Tibial nerve (tissue), 4 donors: ENCODE measurements around the gene SRXN1. TPM values are rescaled to one million over a fixed set of nuclear protein-coding genes. Genes with fewer than 3 reads are reported as not detected.

Experiments
- DNase-seq, 2 donors: peaks; one replicate each; pipeline ENCODE4 v3.0.0-alpha.2; 2019; ENCODE audit warnings: low spot score in 2 of 2
- H3K27ac ChIP-seq, 4 donors: fragments of 200-600 bp; sonication (generic) in 3 of 4; one replicate each; pipeline ENCODE4 v1.5.1; 2017 to 2019; ENCODE audit warnings: mild to moderate bottlenecking in 1 of 4
- H3K27me3 ChIP-seq, 2 donors: fragments of 200-600 bp; sonication (generic) in 1 of 2; one replicate each; pipeline versions ENCODE4 v1.5.1 to v1.6.0; 2017 to 2019
- H3K36me3 ChIP-seq, 3 donors: fragments of 200-600 bp; sonication (generic); one replicate each; pipeline ENCODE4 v1.5.1; 2018 to 2019
- H3K4me1 ChIP-seq, 4 donors: fragments of 200-600 bp; sonication (generic) in 3 of 4; one replicate each; pipeline ENCODE4 v1.5.1; 2017 to 2019
- H3K4me3 ChIP-seq, 4 donors: fragments of 200-600 bp; sonication (generic) in 3 of 4; one replicate each; pipeline ENCODE4 v1.5.1; 2017 to 2019; ENCODE audit warnings: mild to moderate bottlenecking in 1 of 4, moderate library complexity in 1 of 4
- H3K9me3 ChIP-seq, 4 donors: fragments of 200-600 bp; sonication (generic) in 3 of 4; one replicate each; pipeline ENCODE4 v1.5.1; 2017 to 2019
- EP300 ChIP-seq, 2 donors: sonication (generic); formaldehyde crosslinking; IDR thresholded peaks; one replicate each; pipeline ENCODE4 v1.6.1; 2017; ENCODE audit warnings: antibody characterized with exemption in 2 of 2, mild to moderate bottlenecking in 1 of 2
- POLR2A ChIP-seq, 2 donors: fragments of 450-650 bp; IDR thresholded peaks; one replicate each; pipeline ENCODE4 v1.6.1; 2017; ENCODE audit warnings: antibody characterized with exemption in 2 of 2, mild to moderate bottlenecking in 2 of 2, moderate library complexity in 2 of 2
- WGBS, 2 donors: methylation state at CpG; one replicate each; pipeline ENCODE4 v1.1.5; 2018; 5-methylcytosine and 5-hydroxymethylcytosine counted together
- total RNA-seq, 4 donors: library from RNA; depleted of rRNA; stranded (reverse); fragments of >200 nt; gene quantifications; one replicate each; pipeline ENCODE4 v1.1.0, GENCODE V29; 2016
- TF ChIP-seq, protein P1 (sequence below), 5 experiments: fragments of 200-600 bp in 3 of 5; fragments of 450-650 bp in 2 of 5; sonication (generic) in 3 of 5; IDR thresholded peaks; one replicate each; pipeline ENCODE4 v1.5.1; 2016 to 2019; ENCODE audit warnings: antibody characterized with exemption in 5 of 5, mild to moderate bottlenecking in 3 of 5, moderate library complexity in 2 of 5

SRXN1 gene
- total RNA-seq, 4 donors from 2014 or later, result 15.1 to 31.8 (median 19.5) TPM

DNA sequence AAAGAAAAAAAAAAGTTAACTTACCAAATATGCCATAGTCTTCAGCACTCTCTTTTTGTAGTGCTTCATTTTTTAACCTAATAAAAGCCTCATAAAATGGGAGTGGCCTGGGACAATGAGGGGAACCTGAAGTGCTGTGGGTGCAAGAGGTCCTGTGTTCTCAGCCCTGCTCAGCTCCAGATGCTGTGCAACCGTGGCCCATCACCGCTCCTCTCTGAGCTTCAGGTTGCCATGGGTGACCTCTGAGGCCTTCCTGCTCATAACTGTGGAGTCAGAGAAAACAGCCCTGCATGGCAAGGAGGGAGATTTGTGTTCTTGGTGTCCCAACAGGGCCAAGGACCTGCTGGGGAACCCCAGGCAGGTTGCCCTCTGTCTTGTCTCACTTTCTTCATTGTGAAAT is 52.9 kb downstream of the SRXN1 start:
- H3K4me1 ChIP-seq, result peaks cover 0 to 7% (median 0%) of the 10 kb centered on the region in 4 donors
- H3K27me3 ChIP-seq, result peaks cover 0 to 7% of the 10 kb centered on the region in 2 donors
- 89 to 97% methylated on average over 2 of the region's 2 CpGs for WGBS, 2 donors
- H3K36me3 ChIP-seq, result no peaks in the 10 kb centered on the region
- no peak for TF ChIP-seq POLR2A (IDR thresholded peaks at IDR 0.05)
- TF ChIP-seq EP300 (IDR thresholded peaks at IDR 0.05), result no peak
- TF ChIP-seq, protein P1, sequence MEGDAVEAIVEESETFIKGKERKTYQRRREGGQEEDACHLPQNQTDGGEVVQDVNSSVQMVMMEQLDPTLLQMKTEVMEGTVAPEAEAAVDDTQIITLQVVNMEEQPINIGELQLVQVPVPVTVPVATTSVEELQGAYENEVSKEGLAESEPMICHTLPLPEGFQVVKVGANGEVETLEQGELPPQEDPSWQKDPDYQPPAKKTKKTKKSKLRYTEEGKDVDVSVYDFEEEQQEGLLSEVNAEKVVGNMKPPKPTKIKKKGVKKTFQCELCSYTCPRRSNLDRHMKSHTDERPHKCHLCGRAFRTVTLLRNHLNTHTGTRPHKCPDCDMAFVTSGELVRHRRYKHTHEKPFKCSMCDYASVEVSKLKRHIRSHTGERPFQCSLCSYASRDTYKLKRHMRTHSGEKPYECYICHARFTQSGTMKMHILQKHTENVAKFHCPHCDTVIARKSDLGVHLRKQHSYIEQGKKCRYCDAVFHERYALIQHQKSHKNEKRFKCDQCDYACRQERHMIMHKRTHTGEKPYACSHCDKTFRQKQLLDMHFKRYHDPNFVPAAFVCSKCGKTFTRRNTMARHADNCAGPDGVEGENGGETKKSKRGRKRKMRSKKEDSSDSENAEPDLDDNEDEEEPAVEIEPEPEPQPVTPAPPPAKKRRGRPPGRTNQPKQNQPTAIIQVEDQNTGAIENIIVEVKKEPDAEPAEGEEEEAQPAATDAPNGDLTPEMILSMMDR (IDR thresholded peaks at IDR 0.05), result no peak
- no peak overlapping the region for H3K4me3 ChIP-seq
- H3K9me3 ChIP-seq, result no peaks in the 10 kb centered on the region
- H3K27ac ChIP-seq, result no peak overlapping the region
- DNase-seq, result no peak

DNA sequence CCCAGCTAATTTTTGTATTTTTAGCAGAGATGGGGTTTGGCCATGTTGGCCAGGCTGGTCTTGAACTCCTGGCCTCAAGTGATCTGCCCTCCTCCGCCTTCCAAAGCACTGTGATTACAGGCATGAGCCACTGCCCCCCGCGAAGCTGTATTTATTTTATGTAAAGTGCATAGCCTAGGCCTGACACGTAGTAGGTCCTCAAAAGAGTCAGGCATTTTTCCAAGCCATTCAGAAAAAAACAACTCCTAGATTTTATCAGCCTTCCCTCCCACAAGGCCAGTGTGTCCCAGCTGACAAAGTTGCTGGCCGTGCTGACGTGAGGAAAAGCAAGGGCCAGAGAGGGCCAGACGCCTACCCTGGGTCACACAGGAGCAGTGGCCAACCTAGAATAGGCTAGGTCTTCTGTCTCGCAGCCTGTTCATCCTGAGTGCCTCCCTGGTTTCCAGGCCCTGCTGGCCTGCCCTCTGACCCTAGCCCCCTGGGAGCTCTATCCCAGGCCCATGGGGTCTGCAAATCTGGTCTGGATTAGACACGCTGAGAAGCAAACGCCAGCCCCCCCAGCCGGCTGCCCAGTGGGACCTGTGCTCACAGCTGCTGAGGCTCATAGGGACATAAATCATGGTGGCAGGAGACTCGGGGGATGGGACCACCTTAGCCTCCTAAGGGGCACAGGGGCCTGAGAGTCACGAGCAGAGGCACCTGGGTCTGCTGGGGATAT is 54.7 kb downstream of the SRXN1 start:
- Histone ChIP-seq H3K9me3 (no peaks in the 10 kb centered on the region), H3K36me3 (no peaks in the 10 kb centered on the region), H3K27ac (no peak overlapping the region), H3K4me3 (no peak overlapping the region), H3K4me1 (peaks cover 0 to 7% (median 0%) of the 10 kb centered on the region in 4 donors), H3K27me3 (peaks cover 0 to 5% of the 10 kb centered on the region in 2 donors)
- TF ChIP-seq, protein P1 (IDR thresholded peaks at IDR 0.05), result no peak
- TF ChIP-seq POLR2A (IDR thresholded peaks at IDR 0.05) (no peak), EP300 (IDR thresholded peaks at IDR 0.05) (no peak)
- WGBS, 2 donors, result 74 to 78% methylated on average over 12 of the region's 13 CpGs
- DNase-seq, result no peak

GRCh38 chr20:597560-597959 is 55.4 kb downstream of the SRXN1 start:
- Histone ChIP-seq H3K27me3 (peaks cover 0 to 5% of the 10 kb centered on the region in 2 donors), H3K36me3 (no peaks in the 10 kb centered on the region), H3K9me3 (no peaks in the 10 kb centered on the region), H3K4me3 (no peak overlapping the region), H3K4me1 (peaks cover 0 to 7% (median 0%) of the 10 kb centered on the region in 4 donors), H3K27ac (no peak overlapping the region)
- 90 to 91% methylated on average over 2 of the region's 2 CpGs for WGBS, 2 donors
- no peak for DNase-seq
- TF ChIP-seq POLR2A (IDR thresholded peaks at IDR 0.05), result no peak
- TF ChIP-seq, protein P1 (IDR thresholded peaks at IDR 0.05), result no peak
- TF ChIP-seq EP300 (IDR thresholded peaks at IDR 0.05), result no peak

Other genes starting within 250 kb of the SRXN1 start
- 100 to 1,000 TPM in 3 of 4 donors, 10 to 100 TPM in 1; 93.5 to 149 (median 118) TPM for gene RBCK1, start 244.9 kb downstream of the SRXN1 start, total RNA-seq
- 10 to 100 TPM; 38.5 to 52.0 (median 44.3) TPM for gene TBC1D20, start 190.7 kb downstream of the SRXN1 start, total RNA-seq
- 10 to 100 TPM; 60.7 to 73.0 (median 64.1) TPM for gene CSNK2A1, start 109.4 kb downstream of the SRXN1 start, total RNA-seq
- 1 to 10 TPM in 2 of 4 donors, under 1 TPM in 1, not detected in 1; 0.30 to 4.5 (median 1.1) TPM for gene TCF15, start 42.9 kb downstream of the SRXN1 start, total RNA-seq
- not detected for gene SCRT2, start 22.6 kb upstream of the SRXN1 start, total RNA-seq
- 10 to 100 TPM in 1 of 4 donors, 1 to 10 TPM in 2, under 1 TPM in 1; 0.42 to 13.2 (median 2.4) TPM for gene SLC52A3, start 115.3 kb upstream of the SRXN1 start, total RNA-seq
- 1 to 10 TPM; 2.8 to 6.9 (median 4.7) TPM for gene FAM110A, start 180.5 kb upstream of the SRXN1 start, total RNA-seq